SK-MEL-5 (cell line): ENCODE measurements around the gene LCNL1. TPM values are rescaled to one million over a fixed set of nuclear protein-coding genes. Genes with fewer than 3 reads are reported as not detected.

Source experiments
- DNase-seq: peaks from one replicate; pipeline ENCODE4 v3.0.0-alpha.2; 2016; ENCODE audit warnings: low read depth, low spot score
- in situ Hi-C: cut with HindIII; loops from 2 replicates; pipeline ENCODE4 v1.10.0; 2016; ENCODE audit warnings: low sequenced_read_pairs, high pct_unique_total_duplicates, low pct_unique_long_range_greater_than_20kb
- total RNA-seq: library from RNA; depleted of rRNA; stranded (reverse); fragments of >200 nt; shearing (Covaris generic); gene quantifications from 2 replicates; pipeline ENCODE4 v1.2.3, GENCODE V29; 2014

The LCNL1 gene
- total RNA-seq, 1 experiment from 2014 or later: not detected

- DNase-seq: no peak
- in situ Hi-C loops: no loop called here
Observed at GRCh38 chr9:136954270-136955083, 28.3 kb upstream of the LCNL1 start.

DNA sequence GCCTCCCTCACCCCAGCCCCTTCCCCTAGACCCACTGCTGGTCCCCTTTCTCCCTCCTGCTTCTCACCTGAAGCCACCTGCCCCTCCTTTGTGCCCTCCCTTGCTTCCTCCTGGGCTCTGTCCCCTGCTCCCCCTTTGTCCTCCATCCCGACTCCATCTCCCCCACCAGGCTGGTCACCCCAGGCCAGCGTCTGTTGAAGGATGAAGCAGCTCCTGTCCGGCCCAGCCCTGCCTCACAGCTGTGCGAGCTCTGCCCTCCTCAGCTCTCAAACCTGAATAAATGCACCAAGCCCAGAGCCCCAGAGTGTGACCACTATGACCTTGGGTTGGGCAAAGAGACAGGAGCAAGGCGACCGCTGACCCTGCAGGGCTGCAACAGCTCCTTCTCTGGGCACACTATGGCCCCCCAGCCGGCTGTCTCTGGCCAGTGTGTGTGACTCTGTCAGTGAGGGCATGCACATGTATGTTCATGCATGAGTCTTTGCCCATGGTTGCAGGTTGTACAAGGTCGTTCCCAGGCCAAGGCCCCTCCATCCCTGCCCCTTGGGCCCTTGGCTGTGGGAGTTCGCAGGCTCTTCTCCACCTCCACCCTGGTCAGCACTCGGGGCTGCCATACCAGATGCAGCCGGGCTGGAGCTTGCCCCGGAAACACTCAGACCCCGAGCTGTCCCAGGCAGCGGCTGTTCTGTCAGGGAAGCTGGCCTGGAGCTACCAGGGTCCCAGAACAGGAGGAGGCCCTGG is 27.4 kb upstream of the LCNL1 start:
- in situ Hi-C loops: no loop called here
- no peak for DNase-seq

DNA sequence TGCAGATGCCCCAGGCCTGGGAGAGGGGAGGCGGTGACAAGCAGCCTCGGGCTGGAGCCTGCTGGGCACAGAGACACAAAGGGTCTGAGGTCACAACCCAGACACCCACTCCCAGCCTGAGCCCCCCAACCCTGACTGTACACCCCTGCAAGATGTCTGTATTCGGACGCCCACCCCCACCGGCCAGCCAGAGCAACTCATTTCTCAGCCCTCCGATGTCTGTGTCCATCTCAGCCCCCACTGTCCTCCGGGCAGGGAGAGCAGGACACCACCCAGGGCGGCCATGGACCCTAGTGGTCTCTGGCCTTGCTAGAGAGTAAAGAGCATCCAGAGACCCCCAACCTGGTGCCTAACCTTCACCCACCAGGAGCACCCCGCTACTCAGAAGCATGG is 26.9 kb upstream of the LCNL1 start:
- no peak for DNase-seq
- in situ Hi-C loops: no loop called here

DNA sequence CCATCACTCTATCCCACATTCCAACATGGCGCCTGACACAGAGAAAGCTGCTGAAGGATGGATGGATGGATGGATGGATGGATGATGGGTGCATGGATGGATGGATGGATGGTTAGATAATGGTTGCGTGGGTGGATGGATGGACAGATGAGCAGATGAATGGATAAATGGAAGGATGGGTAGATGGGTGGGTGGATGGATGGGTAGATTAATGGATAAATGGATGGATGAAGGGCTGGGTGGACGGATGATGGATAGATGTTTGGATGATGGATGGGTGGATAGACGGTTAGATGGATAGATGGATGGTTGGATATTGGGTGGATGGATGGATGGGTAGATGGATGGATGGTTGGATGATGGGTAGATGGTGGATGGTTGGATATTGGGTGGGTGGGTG is 26.2 kb upstream of the LCNL1 start:
- in situ Hi-C loops: no loop called here
- no peak for DNase-seq

- no peak for DNase-seq
- in situ Hi-C loops: no loop called here
Observed at GRCh38 chr9:136957461-136957860, 25.3 kb upstream of the LCNL1 start.

- no peak for DNase-seq
- in situ Hi-C loops: no loop called here
Observed at GRCh38 chr9:136957901-136958300, 24.9 kb upstream of the LCNL1 start.

DNA sequence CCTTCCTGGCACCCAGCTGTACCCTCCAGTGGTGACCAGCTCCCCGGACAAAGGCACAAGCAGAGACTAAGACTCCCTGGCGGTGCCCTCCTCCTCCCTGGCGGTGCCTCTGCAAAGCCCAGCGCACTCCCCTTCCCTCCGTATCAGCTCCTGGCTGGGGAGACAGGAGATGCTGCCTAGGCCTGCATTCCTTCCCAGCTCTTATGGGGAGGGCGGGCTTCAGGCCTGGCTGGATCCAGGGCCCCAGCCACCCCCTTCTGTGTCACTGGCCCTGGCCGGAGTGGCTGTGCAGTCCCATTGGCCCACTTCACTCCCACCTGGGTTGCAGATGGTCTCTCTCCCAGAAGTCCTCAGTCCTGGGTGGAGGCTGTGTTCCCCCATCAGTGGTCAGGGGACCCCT is 24.3 kb upstream of the LCNL1 start:
- no peak for DNase-seq
- in situ Hi-C loops: no loop called here

DNA sequence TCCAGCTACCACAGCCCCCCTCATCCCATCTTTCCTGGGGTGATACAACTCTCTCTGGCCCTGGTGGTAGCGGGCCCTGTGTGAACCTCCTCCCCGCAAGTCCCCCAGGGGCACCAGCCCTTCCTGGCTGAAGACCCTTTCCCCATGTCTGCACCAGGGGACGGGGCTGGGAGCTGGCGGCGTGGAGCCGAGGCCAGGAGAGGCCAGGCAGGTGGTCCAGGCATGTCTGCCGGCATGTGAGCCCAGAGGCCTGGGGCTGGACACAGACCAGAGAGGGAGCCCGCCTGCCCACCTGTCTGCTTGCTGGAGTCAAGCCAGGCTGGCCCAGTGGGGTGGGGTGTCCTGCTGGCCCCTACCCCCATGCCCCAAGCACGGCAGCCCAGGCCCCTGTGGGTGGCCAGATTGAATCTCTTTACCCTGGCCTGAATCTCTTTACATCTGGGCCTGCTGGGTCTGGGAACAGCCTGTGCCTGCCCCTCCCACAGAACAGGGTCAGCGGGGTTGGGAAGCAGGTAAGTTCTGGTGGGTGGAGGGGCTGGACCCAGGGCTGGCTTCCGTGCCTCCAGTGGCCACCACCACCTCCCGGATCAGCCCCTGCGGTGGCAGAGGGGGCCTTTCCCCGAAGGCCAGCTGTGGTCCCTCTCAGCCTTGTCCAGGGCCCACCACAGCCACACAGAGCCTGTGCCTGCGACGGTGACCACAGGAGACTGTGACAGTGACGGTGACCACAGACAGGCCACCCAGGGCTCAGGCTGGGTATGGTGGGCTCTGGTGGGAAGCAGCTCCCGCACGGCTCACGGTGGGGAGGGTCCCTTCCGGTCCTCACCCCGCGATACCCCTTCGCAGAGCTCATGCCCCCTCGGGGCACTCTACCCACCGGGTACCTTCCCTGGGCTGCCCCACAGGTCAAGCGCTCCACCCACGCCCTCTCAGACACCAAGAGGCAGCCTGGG is 23.6 kb upstream of the LCNL1 start:
- DNase-seq: no peak
- in situ Hi-C loops: no loop called here

- no peak for DNase-seq
- in situ Hi-C loops: no loop called here
Observed at GRCh38 chr9:136960212-136960937, 22.4 kb upstream of the LCNL1 start.

- in situ Hi-C loops: no loop called here
- no peak for DNase-seq
Observed at GRCh38 chr9:136960938-136961275, 21.9 kb upstream of the LCNL1 start.

DNA sequence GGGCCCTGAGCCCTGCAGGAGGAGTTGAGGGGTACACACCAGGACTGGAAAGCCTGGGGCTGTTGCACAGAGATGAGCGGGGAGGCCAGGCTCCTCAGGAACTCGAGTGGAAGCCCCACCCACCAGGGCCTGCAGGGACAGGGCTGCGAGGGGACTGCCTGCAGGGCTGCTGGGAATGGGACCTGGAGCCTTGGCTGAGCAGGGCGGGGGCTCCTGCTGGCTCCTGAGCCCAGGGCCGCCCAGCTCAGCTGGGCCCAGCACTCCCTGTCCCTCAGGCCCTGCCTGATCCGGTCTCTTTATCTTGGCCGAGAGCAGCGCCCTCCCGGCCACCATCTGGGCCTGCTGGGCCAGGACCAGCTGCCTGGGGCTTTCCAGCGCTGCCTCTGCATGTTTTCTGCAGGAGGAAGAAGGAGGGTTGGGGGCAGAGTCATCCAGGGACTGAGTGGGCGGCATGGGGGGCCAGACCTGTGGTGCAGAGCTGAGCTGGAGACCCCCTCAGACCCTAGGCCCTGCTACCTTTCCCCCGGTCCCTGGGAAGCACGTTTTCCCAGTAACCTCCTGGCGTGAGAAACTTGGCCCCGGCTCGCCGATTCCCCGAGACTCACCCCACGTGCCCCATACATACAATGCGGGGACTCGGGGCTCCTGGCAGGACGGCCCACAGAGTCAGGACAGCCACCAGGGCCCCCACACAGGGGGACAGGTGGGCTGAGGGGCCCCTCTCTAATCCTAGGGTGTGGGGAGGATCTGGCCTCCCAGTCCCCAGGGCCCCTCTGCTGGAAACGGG is 21.3 kb upstream of the LCNL1 start:
- in situ Hi-C loops: no loop called here
- DNase-seq: no peak

- DNase-seq: no peak
- in situ Hi-C loops: no loop called here
Observed at GRCh38 chr9:136962163-136962562, 20.6 kb upstream of the LCNL1 start.

GRCh38 chr9:136962701-136963248 is 20.0 kb upstream of the LCNL1 start:
- no peak for DNase-seq
- in situ Hi-C loops: no loop called here

DNA sequence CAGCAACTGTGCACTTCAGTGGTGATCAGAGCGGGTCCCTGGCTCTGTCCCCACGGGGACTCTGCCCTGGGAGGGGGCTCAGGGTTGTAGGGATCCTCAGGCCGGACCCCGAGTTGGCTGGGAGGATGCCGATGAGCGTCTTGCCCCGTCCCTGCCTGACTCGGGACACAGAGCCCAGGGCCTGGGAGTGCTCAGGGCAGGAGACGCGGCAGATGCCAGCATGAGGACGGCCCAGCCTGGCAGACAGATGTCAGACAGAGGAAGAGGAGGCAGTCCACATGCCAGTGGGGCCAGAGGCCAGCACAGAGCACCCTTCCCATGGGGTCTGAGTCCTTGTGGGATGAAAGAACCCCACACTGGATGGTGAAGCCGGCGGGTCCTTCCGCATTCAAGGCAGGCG is 19.5 kb upstream of the LCNL1 start:
- in situ Hi-C loops: no loop called here
- no peak for DNase-seq

GRCh38 chr9:136963751-136964150 is 19.0 kb upstream of the LCNL1 start:
- in situ Hi-C loops: no loop called here
- no peak for DNase-seq

DNA sequence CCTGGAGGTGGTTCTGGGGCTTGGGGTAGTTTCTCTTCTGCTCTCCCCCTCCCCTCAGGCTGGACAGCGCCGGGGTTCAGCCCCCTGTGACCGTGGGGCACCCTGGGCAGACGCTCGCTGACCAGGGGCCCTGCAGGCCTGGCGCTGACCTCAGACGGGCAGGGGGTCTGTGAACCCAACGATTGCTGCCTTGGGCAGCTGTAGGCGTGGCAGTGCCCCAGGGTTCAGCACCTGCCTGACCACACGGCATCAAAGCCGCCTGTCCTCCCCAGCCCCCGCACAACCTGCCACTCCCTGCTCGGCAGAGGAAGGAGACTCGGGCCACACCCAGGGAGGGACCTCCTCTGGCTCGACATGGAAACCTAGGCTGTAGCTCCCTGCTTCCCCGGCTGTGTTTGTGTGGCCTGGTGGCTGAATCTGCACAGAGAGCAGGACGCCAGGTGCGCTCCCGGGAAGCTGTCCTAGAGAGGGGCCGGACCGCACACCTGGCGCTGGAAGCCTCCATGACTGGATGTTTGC is 18.6 kb upstream of the LCNL1 start:
- no peak for DNase-seq
- in situ Hi-C loops: no loop called here
